Esophagus squamous epithelium (tissue), 4 donors: Measurements from ENCODE around the gene MOV10.

Source experiments
- CTCF ChIP-seq, 6 experiments: fragments of 450-650 bp in 4 of 6; fragments of 200-600 bp in 2 of 6; sonication (generic) in 2 of 6; IDR thresholded peaks; one replicate each; pipeline ENCODE4 v1.5.1; 2016 to 2019; ENCODE audit warnings: antibody characterized with exemption in 6 of 6, mild to moderate bottlenecking in 4 of 6, moderate library complexity in 4 of 6
- POLR2A ChIP-seq, 4 donors: fragments of 450-650 bp; IDR thresholded peaks; one replicate each; pipeline ENCODE4 v1.6.1; 2017; ENCODE audit warnings: antibody characterized with exemption in 4 of 4, mild to moderate bottlenecking in 4 of 4, moderate library complexity in 3 of 4

- TF ChIP-seq CTCF (IDR thresholded peaks at IDR 0.05) = no peak
- no peak for TF ChIP-seq POLR2A (IDR thresholded peaks at IDR 0.05)
These were observed 30.0 kb downstream of the MOV10 start for GRCh38 chr1:112704391-112704933.
